T-helper 2 cell treated with Interferon-gamma antibody and Interleukin-4, amounts not matched to agents 100 ng/mL and 5 ng/mL, for 36 hours (primary cell): ENCODE results near the gene MROH2A. TPM values are rescaled to one million over a fixed set of nuclear protein-coding genes. Genes with fewer than 3 reads are reported as not detected.
"Not testable (repeated sequence)": the region's sequence is repeated elsewhere in the genome, so short reads cannot be mapped to it uniquely, and the experiment has no call there.

Experiments used
- intact Hi-C: fragments of 100-400 bp; cut with micrococcal nuclease; formaldehyde crosslinking; loops from one replicate; pipeline ENCODE4 v1.15.1; 2023
- total RNA-seq: library from RNA; stranded (reverse); gene quantifications from 2 replicates; pipeline ENCODE4 v1.2.3, GENCODE V29; 2022

The MROH2A gene
- total RNA-seq = not detected in 2 replicates

- intact Hi-C loops = no loop called here
Measured at GRCh38 chr2:233778030-233778429, at the start of gene MROH2A. Gene MROH2A (plus strand): TSS chr2:233778330. CDS start chr2:233779359, 1,029 bp downstream.

- intact Hi-C loops = no loop called here
Measured at GRCh38 chr2:233728723-233729301, 49.3 kb upstream of the MROH2A start, which contains the start of gene UGT1A3. Gene UGT1A3 (plus strand): TSS chr2:233729042. CDS start chr2:233729127, 85 bp downstream.

GRCh38 chr2:233736868-233737653 lies 41.1 kb upstream of the MROH2A start:
- intact Hi-C loops = not testable (repeated sequence)

GRCh38 chr2:233740870-233741269 lies 37.3 kb upstream of the MROH2A start:
- intact Hi-C loops = no loop called here

GRCh38 chr2:233743464-233744259 lies 34.5 kb upstream of the MROH2A start:
- intact Hi-C loops = no loop called here

GRCh38 chr2:233745073-233745755 lies 32.9 kb upstream of the MROH2A start:
- intact Hi-C loops = no loop called here

GRCh38 chr2:233745838-233746237 lies 32.3 kb upstream of the MROH2A start:
- intact Hi-C loops = not testable (repeated sequence)

GRCh38 chr2:233746475-233747282 lies 31.5 kb upstream of the MROH2A start:
- intact Hi-C loops = no loop called here

GRCh38 chr2:233747283-233747544 lies 30.9 kb upstream of the MROH2A start:
- intact Hi-C loops = no loop called here

GRCh38 chr2:233750689-233751088 lies 27.4 kb upstream of the MROH2A start:
- intact Hi-C loops = not testable (repeated sequence)

- intact Hi-C loops = not testable (repeated sequence)
Measured at GRCh38 chr2:233751212-233752009, 26.7 kb upstream of the MROH2A start.

GRCh38 chr2:233754872-233755611 lies 23.1 kb upstream of the MROH2A start:
- intact Hi-C loops = no loop called here

- intact Hi-C loops = no loop called here
Measured at GRCh38 chr2:233756429-233757081, 21.6 kb upstream of the MROH2A start.

GRCh38 chr2:233758141-233758540 lies 20.0 kb upstream of the MROH2A start:
- intact Hi-C loops = no loop called here

GRCh38 chr2:233758849-233759248 lies 19.3 kb upstream of the MROH2A start:
- intact Hi-C loops = no loop called here

- intact Hi-C loops = no loop called here
Measured at GRCh38 chr2:233760043-233760442, 18.1 kb upstream of the MROH2A start, which contains the start of gene UGT1A1. Gene UGT1A1 (plus strand): TSS chr2:233760270. CDS start chr2:233760288, 18 bp downstream.

GRCh38 chr2:233761040-233761769 lies 16.9 kb upstream of the MROH2A start:
- intact Hi-C loops = no loop called here

GRCh38 chr2:233764264-233764663 lies 13.9 kb upstream of the MROH2A start:
- intact Hi-C loops = no loop called here
